Measurements from ENCODE around the gene EPB41.

The EPB41 gene

DNA sequence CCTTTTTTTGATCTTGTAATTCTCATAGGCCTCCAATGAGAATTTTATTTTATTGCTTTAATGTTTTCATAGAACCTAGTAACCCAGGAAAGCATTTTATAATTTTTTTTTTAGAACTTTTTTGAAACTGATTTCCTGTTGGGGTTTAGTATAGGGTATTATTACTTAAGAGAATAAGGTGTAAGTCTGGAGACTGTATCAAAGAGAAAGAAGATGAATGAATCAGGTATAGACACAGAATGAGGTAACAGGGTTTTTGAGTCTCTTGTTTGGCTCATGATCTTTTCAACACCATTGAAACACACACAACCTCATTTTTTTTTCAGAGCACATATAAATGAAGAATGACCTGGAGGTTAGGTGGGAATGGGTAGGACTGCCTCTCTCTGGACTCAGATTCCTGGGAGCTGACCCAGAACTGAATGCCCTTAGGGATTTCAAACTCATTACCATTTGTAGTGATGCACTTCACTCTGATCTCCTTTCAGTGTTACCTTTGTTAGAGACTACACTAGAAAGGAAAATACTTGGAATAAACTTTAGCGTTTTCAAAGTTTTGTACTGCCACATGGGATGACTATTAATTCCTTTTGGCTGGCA lies 51.0 kb downstream of the EPB41 start:
- no peak for DNase-seq (ENCODE audit: low read depth)
- TF ChIP-seq, protein P1, sequence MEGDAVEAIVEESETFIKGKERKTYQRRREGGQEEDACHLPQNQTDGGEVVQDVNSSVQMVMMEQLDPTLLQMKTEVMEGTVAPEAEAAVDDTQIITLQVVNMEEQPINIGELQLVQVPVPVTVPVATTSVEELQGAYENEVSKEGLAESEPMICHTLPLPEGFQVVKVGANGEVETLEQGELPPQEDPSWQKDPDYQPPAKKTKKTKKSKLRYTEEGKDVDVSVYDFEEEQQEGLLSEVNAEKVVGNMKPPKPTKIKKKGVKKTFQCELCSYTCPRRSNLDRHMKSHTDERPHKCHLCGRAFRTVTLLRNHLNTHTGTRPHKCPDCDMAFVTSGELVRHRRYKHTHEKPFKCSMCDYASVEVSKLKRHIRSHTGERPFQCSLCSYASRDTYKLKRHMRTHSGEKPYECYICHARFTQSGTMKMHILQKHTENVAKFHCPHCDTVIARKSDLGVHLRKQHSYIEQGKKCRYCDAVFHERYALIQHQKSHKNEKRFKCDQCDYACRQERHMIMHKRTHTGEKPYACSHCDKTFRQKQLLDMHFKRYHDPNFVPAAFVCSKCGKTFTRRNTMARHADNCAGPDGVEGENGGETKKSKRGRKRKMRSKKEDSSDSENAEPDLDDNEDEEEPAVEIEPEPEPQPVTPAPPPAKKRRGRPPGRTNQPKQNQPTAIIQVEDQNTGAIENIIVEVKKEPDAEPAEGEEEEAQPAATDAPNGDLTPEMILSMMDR (IDR thresholded peaks at IDR 0.05; ENCODE audit: low read depth, low read length) = no peak
- TF ChIP-seq MYC (IDR thresholded peaks at IDR 0.05; ENCODE audit: low read depth, low read length) (no peak), POLR2A (IDR thresholded peaks at IDR 0.05; ENCODE audit: extremely low read depth, insufficient read length) (no peak)
- TF ChIP-seq, protein P2, sequence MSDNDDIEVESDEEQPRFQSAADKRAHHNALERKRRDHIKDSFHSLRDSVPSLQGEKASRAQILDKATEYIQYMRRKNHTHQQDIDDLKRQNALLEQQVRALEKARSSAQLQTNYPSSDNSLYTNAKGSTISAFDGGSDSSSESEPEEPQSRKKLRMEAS (IDR thresholded peaks at IDR 0.05; ENCODE audit: low read depth, low read length) = no peak
- no peak overlapping the region for H3K4me3 ChIP-seq (ENCODE audit: low read depth, low read length)

DNA sequence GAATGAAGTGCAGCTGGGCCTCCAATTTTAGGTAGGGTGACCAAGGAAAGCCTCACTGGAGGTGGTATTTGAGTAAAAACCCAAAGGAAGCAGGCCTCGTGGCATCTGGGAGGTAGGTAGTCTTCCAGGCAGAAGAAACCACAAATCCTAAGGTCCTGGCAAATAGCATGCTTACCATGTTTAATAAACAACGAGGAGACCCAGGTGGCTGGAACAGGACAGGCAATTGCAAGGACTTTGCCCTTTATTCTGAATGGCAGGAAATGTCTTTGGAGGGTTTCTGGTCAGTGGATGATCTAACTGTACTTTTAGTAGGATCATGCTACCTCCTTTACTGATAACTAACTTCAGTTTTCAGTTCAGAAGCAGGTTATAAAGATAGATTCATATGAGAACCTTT lies 52.2 kb downstream of the EPB41 start:
- H3K4me3 ChIP-seq (ENCODE audit: low read depth, low read length) = no peak overlapping the region
- TF ChIP-seq POLR2A (IDR thresholded peaks at IDR 0.05; ENCODE audit: extremely low read depth, insufficient read length) (no peak), MYC (IDR thresholded peaks at IDR 0.05; ENCODE audit: low read depth, low read length) (no peak)
- TF ChIP-seq, protein P1 (IDR thresholded peaks at IDR 0.05; ENCODE audit: low read depth, low read length) = no peak
- TF ChIP-seq, protein P2 (IDR thresholded peaks at IDR 0.05; ENCODE audit: low read depth, low read length) = no peak
- DNase-seq (ENCODE audit: low read depth) = no peak

DNA sequence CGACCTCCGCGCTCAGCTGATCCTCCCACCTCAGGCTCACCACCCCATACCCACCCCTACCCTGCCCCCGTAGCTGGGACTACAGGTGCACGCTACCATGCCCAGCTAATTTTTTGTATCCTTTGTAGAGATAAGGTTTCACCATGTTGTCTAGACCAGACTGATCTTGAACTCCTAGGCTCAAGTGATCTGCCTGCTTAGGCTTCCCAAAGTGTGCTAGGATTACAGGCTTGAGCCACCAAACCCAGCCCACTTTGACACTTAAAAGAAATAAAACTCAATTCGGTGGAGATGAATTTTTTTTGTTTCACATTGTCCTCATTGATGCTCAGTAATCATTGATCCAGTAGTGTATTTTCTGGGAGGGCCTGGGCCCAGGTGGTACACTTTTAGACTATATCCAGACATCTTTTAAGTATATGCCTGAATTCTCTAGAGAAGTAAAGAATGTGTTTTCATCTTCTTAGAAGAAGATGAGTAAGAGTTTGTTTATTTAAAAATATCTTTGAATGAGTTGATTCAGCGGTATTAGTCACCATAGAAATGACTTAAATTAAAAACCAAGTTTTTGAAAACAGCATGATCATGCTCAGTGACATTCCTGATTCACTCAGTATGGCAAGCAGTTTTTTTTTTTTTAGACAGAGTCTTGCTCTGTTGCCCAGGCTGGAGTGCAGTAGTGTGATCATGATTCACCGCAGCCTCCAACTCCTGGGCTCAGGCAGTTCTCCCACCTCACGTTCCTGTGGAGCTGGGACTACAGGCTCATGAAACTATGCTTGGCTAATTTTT lies 57.8 kb downstream of the EPB41 start:
- DNase-seq (ENCODE audit: low read depth) = no peak
- H3K4me3 ChIP-seq (ENCODE audit: low read depth, low read length) = no peak overlapping the region
- TF ChIP-seq POLR2A (IDR thresholded peaks at IDR 0.05; ENCODE audit: extremely low read depth, insufficient read length) = no peak
- TF ChIP-seq, protein P1 (IDR thresholded peaks at IDR 0.05; ENCODE audit: low read depth, low read length) = no peak
- TF ChIP-seq MYC (IDR thresholded peaks at IDR 0.05; ENCODE audit: low read depth, low read length) = no peak
- TF ChIP-seq, protein P2 (IDR thresholded peaks at IDR 0.05; ENCODE audit: low read depth, low read length) = no peak

DNA sequence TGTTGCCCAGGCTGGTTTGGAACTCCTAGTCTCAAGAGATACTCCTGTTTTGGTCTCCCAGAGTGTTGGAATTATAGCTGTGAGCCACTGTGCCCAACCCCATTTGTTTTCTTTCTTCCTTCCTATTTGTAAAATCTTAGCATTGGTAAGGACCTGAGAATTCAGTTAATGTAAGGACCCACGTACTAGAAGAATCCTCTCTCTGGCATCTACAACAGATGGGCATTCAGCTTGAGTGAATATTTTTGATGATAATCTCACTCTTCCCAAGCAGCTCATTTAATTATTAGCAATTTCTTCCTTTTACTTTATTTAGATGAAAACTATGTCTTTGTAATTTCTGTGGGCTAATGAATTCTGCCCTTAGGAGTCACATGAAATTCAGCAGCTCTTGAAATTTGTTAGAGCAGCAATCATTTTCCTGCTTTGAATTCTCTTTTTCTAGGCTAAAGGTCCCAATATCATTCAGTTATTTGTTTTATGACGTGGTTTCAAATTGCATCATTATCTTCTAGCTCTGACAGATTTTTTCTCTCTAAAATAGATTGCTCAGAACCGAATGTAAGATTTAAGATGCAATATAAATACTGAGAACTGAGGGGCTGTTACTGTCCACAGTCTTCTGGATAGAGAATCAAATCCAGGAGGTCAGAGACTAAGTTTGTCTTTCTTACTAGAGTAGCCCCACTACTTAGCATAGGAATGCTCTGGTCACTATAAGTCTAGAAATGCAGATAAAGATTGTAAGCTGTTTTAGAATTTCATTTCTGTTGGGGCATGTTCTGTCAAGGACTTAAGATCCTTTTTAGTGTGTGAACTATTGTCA lies 59.4 kb downstream of the EPB41 start:
- DNase-seq (ENCODE audit: low read depth) = no peak
- no peak overlapping the region for H3K4me3 ChIP-seq (ENCODE audit: low read depth, low read length)
- TF ChIP-seq MYC (IDR thresholded peaks at IDR 0.05; ENCODE audit: low read depth, low read length) (no peak), POLR2A (IDR thresholded peaks at IDR 0.05; ENCODE audit: extremely low read depth, insufficient read length) (no peak)
- TF ChIP-seq, protein P1 (IDR thresholded peaks at IDR 0.05; ENCODE audit: low read depth, low read length) = no peak
- TF ChIP-seq, protein P2 (IDR thresholded peaks at IDR 0.05; ENCODE audit: low read depth, low read length) = no peak

DNA sequence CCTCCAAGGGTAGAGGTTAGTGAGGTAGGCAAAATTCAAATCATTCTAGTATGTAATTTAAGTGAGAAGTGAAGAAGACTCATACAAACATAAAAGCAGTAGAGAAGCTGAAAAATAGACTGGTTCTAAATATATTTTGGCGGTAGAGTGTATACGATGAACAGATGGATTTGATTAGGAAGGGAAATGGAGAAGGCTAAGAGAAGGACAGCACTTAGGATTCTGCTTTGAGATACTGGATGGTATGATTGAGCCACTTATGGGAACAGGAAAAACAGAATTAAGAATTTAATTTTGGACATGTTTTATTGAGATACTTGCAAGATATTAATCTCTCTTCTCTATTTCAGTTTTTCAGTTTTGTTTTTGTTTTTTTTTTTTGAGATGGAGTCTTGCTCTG lies 60.1 kb downstream of the EPB41 start:
- TF ChIP-seq, protein P1 (IDR thresholded peaks at IDR 0.05; ENCODE audit: low read depth, low read length) = no peak
- TF ChIP-seq, protein P2 (IDR thresholded peaks at IDR 0.05; ENCODE audit: low read depth, low read length) = no peak
- no peak for TF ChIP-seq POLR2A (IDR thresholded peaks at IDR 0.05; ENCODE audit: extremely low read depth, insufficient read length)
- TF ChIP-seq MYC (IDR thresholded peaks at IDR 0.05; ENCODE audit: low read depth, low read length) = no peak
- DNase-seq (ENCODE audit: low read depth) = no peak
- H3K4me3 ChIP-seq (ENCODE audit: low read depth, low read length) = no peak overlapping the region
